Measurements from ENCODE around the gene LCP1. TPM values are rescaled to one million over a fixed set of nuclear protein-coding genes. Genes with fewer than 3 reads are reported as not detected.

Gene LCP1
- total RNA-seq, 1 donor from 2014 or later = 0.53 TPM

DNA sequence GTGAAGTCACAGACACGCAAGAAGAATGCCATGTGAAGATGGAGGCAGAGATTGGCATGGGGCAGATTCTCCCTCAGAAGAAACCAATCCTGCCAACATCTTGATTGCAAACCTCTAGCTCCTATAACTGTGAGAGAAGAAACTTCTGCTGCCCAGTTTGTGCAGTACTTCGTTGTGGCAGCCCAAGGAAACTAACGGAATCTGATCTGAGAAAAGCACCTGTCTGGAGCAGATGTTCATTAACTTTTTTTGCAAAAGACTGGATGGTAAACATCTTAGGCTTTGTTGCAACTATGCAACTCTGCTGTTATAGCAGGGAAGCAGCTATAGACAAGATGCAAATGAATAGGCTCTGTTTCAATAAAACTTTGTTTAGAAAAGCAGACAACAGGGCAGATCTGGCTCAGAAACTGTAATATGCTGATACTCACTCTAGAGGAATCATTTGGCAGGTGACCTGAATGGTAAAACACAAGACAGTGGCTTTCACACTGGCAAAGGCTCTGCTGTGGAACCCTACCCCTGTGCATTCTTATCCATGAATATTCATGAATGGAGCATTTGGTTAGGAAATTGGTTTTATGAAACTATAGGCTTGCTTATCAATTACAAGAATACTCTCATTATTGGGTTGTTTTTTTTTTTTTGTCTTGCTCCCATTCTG, 51.9 kb downstream of the LCP1 start:
- H3K27me3 ChIP-seq (ENCODE audit: control insufficient read depth, insufficient read depth, low read length) = peaks cover 2% of the 10 kb centered on the region
- H3K4me3 ChIP-seq (ENCODE audit: low read depth, low read length) = no peak overlapping the region
- DNase-seq (ENCODE audit: low read depth) (no peak), FAIRE-seq (no peak)
- H3K36me3 ChIP-seq (ENCODE audit: control insufficient read depth, insufficient read depth, low read length) = no peaks in the 10 kb centered on the region
- TF ChIP-seq, protein P1, sequence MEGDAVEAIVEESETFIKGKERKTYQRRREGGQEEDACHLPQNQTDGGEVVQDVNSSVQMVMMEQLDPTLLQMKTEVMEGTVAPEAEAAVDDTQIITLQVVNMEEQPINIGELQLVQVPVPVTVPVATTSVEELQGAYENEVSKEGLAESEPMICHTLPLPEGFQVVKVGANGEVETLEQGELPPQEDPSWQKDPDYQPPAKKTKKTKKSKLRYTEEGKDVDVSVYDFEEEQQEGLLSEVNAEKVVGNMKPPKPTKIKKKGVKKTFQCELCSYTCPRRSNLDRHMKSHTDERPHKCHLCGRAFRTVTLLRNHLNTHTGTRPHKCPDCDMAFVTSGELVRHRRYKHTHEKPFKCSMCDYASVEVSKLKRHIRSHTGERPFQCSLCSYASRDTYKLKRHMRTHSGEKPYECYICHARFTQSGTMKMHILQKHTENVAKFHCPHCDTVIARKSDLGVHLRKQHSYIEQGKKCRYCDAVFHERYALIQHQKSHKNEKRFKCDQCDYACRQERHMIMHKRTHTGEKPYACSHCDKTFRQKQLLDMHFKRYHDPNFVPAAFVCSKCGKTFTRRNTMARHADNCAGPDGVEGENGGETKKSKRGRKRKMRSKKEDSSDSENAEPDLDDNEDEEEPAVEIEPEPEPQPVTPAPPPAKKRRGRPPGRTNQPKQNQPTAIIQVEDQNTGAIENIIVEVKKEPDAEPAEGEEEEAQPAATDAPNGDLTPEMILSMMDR (IDR thresholded peaks at IDR 0.05; ENCODE audit: insufficient read depth, low read length, severe bottlenecking) = no peak

DNA sequence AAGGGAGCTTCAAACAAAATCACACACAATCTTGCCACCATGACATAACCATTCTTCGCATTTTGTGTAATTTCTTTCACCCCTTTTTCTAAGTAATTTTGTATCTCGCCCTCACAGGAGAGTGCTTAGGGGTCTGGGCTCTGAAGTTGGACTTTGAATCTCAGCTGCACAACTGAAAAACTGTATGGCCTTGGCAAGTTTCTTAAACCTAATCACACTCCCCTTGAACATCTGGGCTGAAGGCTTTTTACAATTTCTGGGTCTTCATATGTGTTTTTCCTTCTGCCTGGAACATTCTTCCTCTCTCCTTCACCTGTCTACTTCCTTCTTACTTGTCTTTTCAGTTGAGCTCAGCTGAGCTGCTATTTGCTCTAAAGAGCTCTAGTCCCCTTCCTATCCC, 52.9 kb downstream of the LCP1 start:
- Histone ChIP-seq H3K36me3 (ENCODE audit: control insufficient read depth, insufficient read depth, low read length) (no peaks in the 10 kb centered on the region), H3K4me3 (ENCODE audit: low read depth, low read length) (no peak overlapping the region), H3K27me3 (ENCODE audit: control insufficient read depth, insufficient read depth, low read length) (peaks cover 2% of the 10 kb centered on the region)
- DNase-seq (ENCODE audit: low read depth) = no peak
- no peak for FAIRE-seq
- TF ChIP-seq, protein P1 (IDR thresholded peaks at IDR 0.05; ENCODE audit: insufficient read depth, low read length, severe bottlenecking) = no peak

DNA sequence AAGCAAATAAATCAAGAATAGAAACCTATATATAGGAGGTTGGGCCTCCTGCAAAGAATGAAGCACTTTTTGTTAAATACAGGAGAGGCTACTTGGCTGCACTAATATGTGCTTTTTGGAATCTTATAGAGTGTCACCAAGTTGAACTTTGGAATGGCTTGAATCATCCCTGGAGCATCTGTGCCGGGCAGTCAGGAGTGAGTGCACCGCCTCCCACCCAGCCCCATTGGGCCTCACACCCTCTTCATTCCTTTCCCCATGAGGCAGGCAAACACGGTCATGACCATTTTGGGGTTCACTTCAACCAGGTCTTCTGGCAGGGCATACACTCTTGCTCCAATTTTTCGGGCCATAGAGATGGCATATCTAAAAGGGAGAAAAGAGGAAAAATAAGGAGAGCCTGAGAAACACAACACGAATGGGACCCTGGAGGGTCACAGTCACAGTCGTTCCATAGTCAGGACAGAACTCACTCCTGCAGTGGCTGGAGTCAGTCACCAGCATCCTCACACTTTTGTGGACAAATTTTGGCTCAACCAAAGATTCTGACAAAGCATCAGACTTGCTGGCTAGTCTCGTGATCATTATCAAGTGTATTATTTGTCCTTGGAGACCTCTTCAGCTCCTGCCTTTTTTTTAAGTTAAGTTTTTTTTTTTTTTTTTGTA, 54.5 kb downstream of the LCP1 start:
- FAIRE-seq (no peak), DNase-seq (ENCODE audit: low read depth) (no peak)
- peaks cover 2% of the 10 kb centered on the region for H3K27me3 ChIP-seq (ENCODE audit: control insufficient read depth, insufficient read depth, low read length)
- TF ChIP-seq, protein P1 (IDR thresholded peaks at IDR 0.05; ENCODE audit: insufficient read depth, low read length, severe bottlenecking) = no peak
- no peaks in the 10 kb centered on the region for H3K36me3 ChIP-seq (ENCODE audit: control insufficient read depth, insufficient read depth, low read length)
- H3K4me3 ChIP-seq (ENCODE audit: low read depth, low read length) = no peak overlapping the region

DNA sequence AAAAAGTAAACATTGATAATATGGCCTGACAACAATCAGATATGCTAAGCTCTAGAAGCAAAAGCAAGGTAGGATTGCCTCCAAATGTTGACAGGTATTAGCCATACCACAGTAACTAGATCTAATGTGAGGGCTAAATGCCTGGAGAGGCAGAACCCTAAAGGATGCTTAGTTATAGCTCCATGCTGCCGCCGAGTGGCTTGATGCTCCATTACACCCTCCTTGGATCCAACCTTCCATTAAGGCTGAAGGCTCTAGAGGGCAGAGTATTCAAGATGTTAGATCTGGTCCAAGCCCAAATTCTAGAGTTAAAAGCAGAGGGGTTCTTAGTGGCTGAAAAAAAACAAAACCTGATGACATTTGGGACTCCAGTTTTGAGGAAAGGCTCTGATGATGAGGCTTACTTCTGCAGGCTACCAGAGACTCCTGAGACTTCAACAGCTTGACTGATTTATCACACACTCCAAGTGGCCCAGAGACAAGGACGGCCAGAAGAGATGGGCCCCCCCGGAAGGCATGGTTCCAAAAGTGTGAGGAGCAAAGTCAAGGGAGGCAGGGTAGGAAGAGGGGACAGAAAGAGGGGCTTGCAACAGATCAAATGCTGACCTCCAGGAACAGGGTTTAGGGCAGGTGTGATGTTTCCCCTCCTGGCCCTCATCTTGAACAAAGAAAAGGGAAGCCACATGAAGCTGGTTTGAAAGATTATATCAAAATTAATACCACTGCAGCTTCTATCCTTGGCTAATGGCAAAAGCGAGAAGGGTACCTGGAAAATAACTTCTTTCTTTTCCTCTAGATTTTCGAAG, 55.2 kb downstream of the LCP1 start:
- FAIRE-seq (no peak), DNase-seq (ENCODE audit: low read depth) (peak; percentile 69)
- H3K27me3 ChIP-seq (ENCODE audit: control insufficient read depth, insufficient read depth, low read length) = peaks cover 2% of the 10 kb centered on the region
- H3K36me3 ChIP-seq (ENCODE audit: control insufficient read depth, insufficient read depth, low read length) = no peaks in the 10 kb centered on the region
- H3K4me3 ChIP-seq (ENCODE audit: low read depth, low read length) = no peak overlapping the region
- TF ChIP-seq, protein P1 (IDR thresholded peaks at IDR 0.05; ENCODE audit: insufficient read depth, low read length, severe bottlenecking) = peak; percentile 87

DNA sequence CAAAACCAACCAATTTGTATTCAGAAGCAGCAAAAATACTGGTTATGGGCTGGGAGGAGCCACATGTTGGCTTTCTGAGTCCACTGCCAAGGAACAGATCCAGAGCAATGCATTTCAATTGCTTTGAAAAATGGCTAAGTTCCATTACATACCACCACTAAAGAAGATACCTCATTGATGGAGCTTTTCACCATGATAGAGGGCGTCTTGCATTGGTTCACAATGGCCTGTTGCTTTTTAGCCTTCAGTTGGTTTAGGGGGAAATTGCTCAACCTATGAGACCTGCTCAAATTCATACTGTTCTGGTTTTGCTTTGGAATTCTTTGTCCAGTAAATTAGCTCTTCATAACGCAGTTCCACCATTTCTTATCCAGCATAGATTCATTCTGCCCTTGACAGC, 55.9 kb downstream of the LCP1 start:
- FAIRE-seq = no peak
- Histone ChIP-seq H3K27me3 (ENCODE audit: control insufficient read depth, insufficient read depth, low read length) (peaks cover 2% of the 10 kb centered on the region), H3K4me3 (ENCODE audit: low read depth, low read length) (no peak overlapping the region), H3K36me3 (ENCODE audit: control insufficient read depth, insufficient read depth, low read length) (no peaks in the 10 kb centered on the region)
- DNase-seq (ENCODE audit: low read depth) = no peak
- TF ChIP-seq, protein P1 (IDR thresholded peaks at IDR 0.05; ENCODE audit: insufficient read depth, low read length, severe bottlenecking) = no peak
